HL-60 (cell line): ENCODE measurements around the gene ZFHX3.

Experiments used
- DNase-seq, 2 experiments: peaks; one replicate each; pipeline ENCODE4 v3.0.0-alpha.2; 2010 to 2020; ENCODE audit warnings: low read depth in 1 of 2, low spot score in 1 of 2
- H3K27ac ChIP-seq: fragments of 250-450 bp; sonication (Bioruptor Pico); replicated peaks from 2 replicates; pipeline ENCODE4 v1.5.1; 2020; ENCODE audit warnings: mild to moderate bottlenecking, moderate library complexity
- H3K27me3 ChIP-seq: fragments of 250-450 bp; sonication (Bioruptor Pico); 2 replicates; pipeline ENCODE4 v1.5.1; 2021; ENCODE audit warnings: mild to moderate bottlenecking, moderate library complexity; ENCODE audit not compliant: insufficient read depth, poor library complexity, severe bottlenecking
- H3K4me3 ChIP-seq: replicated peaks from 2 replicates; pipeline ENCODE4 v1.5.1; 2011; ENCODE audit warnings: mild to moderate bottlenecking, control low read depth, low read length; ENCODE audit not compliant: insufficient read depth
- GABPA ChIP-seq: IDR thresholded peaks from 2 replicates; pipeline ENCODE4 v1.6.1; 2012; ENCODE audit warnings: low read depth
- POLR2AphosphoS5 ChIP-seq: IDR thresholded peaks from 2 replicates; pipeline ENCODE4 v1.6.1; 2012; ENCODE audit warnings: low read depth
- REST ChIP-seq: IDR thresholded peaks from 2 replicates; pipeline ENCODE4 v1.6.1; 2012; ENCODE audit warnings: low read depth; ENCODE audit not compliant: insufficient replicate concordance
- SPI1 ChIP-seq: IDR thresholded peaks from 2 replicates; pipeline ENCODE4 v1.6.1; 2012; ENCODE audit warnings: low read depth, mild to moderate bottlenecking, borderline replicate concordance
- TF ChIP-seq, protein P1 (sequence below): IDR thresholded peaks from one replicate; pipeline ENCODE4 v1.5.1; 2011; ENCODE audit warnings: low read length, control low read depth, inconsistent platforms; ENCODE audit not compliant: insufficient read depth

Gene ZFHX3

GRCh38 chr16:72959301-72959996 is 88.5 kb downstream of the ZFHX3 start:
- Histone ChIP-seq H3K4me3 (no peak overlapping the region), H3K27ac (no peak overlapping the region), H3K27me3 (no peaks in the 10 kb centered on the region)
- no peak for DNase-seq
- TF ChIP-seq POLR2AphosphoS5 (no peak), SPI1 (no peak), GABPA (no peak), REST (no peak)
- TF ChIP-seq, protein P1, sequence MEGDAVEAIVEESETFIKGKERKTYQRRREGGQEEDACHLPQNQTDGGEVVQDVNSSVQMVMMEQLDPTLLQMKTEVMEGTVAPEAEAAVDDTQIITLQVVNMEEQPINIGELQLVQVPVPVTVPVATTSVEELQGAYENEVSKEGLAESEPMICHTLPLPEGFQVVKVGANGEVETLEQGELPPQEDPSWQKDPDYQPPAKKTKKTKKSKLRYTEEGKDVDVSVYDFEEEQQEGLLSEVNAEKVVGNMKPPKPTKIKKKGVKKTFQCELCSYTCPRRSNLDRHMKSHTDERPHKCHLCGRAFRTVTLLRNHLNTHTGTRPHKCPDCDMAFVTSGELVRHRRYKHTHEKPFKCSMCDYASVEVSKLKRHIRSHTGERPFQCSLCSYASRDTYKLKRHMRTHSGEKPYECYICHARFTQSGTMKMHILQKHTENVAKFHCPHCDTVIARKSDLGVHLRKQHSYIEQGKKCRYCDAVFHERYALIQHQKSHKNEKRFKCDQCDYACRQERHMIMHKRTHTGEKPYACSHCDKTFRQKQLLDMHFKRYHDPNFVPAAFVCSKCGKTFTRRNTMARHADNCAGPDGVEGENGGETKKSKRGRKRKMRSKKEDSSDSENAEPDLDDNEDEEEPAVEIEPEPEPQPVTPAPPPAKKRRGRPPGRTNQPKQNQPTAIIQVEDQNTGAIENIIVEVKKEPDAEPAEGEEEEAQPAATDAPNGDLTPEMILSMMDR, result no peak

DNA sequence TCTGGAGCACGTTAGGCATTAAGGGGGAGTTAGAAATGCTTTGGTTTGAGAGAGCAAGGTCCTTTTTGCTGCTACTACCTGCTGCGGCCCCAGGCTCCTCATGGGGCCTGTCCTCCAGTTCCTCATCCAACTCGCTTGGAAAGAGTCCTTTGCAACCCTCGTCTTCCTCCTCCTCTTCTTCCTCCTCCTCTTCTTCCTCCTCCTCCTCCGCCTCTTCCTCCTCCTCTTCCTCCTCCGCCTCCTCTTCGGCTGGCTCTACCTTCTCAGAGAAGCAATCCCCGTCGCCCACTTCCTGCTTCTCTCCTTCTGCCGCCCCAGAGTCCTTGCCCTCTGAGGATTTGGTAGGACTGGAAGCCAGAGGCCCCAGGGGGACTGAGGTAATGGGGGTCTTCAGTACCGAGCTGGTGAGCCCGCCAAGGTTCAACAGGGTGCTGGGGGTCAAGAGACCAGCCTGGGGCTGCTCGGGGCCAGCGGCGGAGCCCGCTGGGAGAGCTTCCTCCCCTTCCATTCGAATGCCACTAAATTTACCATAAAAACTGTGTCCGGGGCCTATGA is 89.3 kb downstream of the ZFHX3 start:
- DNase-seq, result no peak
- no peaks in the 10 kb centered on the region for H3K27me3 ChIP-seq
- no peak overlapping the region for H3K4me3 ChIP-seq
- TF ChIP-seq, protein P1, result no peak
- TF ChIP-seq GABPA (no peak), REST (no peak), POLR2AphosphoS5 (no peak), SPI1 (no peak)
- no peak overlapping the region for H3K27ac ChIP-seq

- Histone ChIP-seq H3K27ac (no peak overlapping the region), H3K27me3 (no peaks in the 10 kb centered on the region), H3K4me3 (no peak overlapping the region)
- no peak for TF ChIP-seq GABPA
- no peak for TF ChIP-seq SPI1
- no peak for TF ChIP-seq POLR2AphosphoS5
- no peak for TF ChIP-seq REST
- TF ChIP-seq, protein P1, result no peak
- DNase-seq, result no peak
Measured at GRCh38 chr16:72957303-72958277, 90.3 kb downstream of the ZFHX3 start.
